Nephron progenitor cell (in vitro differentiated cells): ENCODE data around the gene APPL2.

Experiments used
- DNase-seq: peaks from one replicate; pipeline ENCODE4 v3.0.0; 2021
- H3K27ac Mint-ChIP-seq: 2 replicates; pipeline ENCODE4 v1.8.0; 2021; ENCODE audit warnings: mild to moderate bottlenecking, moderate library complexity, mixed read lengths
- H3K27me3 Mint-ChIP-seq: 2 replicates; pipeline ENCODE4 v1.8.0; 2021; ENCODE audit warnings: mild to moderate bottlenecking, low read depth, mixed read lengths; ENCODE audit not compliant: poor library complexity
- H3K36me3 Mint-ChIP-seq: 2 replicates; pipeline ENCODE4 v1.8.0; 2021; ENCODE audit warnings: low read depth, mixed read lengths
- H3K4me1 Mint-ChIP-seq: 2 replicates; pipeline ENCODE4 v1.8.0; 2021; ENCODE audit warnings: mixed read lengths
- H3K4me3 Mint-ChIP-seq: 2 replicates; pipeline ENCODE4 v1.8.0; 2021; ENCODE audit warnings: mild to moderate bottlenecking, moderate library complexity, mixed read lengths
- H3K9me3 Mint-ChIP-seq: 2 replicates; pipeline ENCODE4 v1.8.0; 2021; ENCODE audit warnings: mild to moderate bottlenecking, moderate library complexity, mixed read lengths
- TF ChIP-seq, protein P1 (sequence below): fragments of 200-600 bp; sonication (generic); IDR thresholded peaks from 2 replicates; pipeline ENCODE4 v1.5.0; 2021; ENCODE audit warnings: antibody characterized with exemption

The APPL2 gene

DNA sequence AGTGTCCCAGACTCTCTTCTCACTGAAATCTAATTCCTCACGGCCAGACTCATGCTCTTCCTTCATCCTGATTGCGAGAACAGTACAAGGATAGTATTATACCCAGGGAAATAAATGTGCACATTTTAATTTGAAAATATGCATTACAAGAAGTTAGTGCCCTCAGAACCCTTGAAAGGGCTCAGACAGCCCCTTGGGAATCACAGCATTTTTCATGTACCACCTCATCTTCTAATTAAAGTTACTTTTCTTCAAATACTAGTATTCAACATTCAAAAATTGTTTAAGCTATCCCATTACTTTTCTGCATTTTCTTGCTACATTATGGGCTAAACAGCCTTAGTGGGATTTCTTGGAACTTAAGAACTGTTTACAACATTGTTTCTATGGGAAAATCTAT, 1.7 kb upstream of the APPL2 start:
- H3K36me3 Mint-ChIP-seq = no peaks in the 10 kb centered on the region
- no peak overlapping the region for H3K27ac Mint-ChIP-seq
- peaks cover 32% of the 10 kb centered on the region for H3K4me1 Mint-ChIP-seq
- no peak overlapping the region for H3K4me3 Mint-ChIP-seq
- peaks cover 3% of the 10 kb centered on the region for H3K27me3 Mint-ChIP-seq
- DNase-seq = no peak
- H3K9me3 Mint-ChIP-seq = no peaks in the 10 kb centered on the region
- TF ChIP-seq, protein P1, sequence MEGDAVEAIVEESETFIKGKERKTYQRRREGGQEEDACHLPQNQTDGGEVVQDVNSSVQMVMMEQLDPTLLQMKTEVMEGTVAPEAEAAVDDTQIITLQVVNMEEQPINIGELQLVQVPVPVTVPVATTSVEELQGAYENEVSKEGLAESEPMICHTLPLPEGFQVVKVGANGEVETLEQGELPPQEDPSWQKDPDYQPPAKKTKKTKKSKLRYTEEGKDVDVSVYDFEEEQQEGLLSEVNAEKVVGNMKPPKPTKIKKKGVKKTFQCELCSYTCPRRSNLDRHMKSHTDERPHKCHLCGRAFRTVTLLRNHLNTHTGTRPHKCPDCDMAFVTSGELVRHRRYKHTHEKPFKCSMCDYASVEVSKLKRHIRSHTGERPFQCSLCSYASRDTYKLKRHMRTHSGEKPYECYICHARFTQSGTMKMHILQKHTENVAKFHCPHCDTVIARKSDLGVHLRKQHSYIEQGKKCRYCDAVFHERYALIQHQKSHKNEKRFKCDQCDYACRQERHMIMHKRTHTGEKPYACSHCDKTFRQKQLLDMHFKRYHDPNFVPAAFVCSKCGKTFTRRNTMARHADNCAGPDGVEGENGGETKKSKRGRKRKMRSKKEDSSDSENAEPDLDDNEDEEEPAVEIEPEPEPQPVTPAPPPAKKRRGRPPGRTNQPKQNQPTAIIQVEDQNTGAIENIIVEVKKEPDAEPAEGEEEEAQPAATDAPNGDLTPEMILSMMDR = no peak

DNA sequence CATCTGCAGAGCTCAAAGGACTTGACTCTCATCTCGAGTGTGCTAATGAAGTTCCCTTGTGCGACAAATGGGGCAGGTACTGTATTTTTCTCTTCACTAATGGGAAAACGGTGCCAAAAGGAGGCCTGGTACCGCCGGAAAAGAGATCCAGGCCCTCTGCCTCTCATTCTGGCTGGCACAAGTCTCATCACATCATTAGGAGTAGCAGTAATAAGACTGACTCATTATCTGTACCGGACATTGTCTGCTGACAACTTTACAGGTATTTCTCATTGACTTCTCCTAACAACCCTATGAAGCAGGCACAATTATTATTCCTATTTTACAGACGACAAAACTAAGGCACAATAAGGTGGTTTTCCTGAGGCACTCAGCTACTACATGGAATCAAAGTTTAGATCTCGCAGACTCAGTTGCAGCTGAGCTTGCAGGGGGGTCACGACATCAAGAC, 668 bp downstream of the APPL2 start:
- Mint-ChIP-seq H3K36me3 (peaks cover 8% of the 10 kb centered on the region), H3K27ac (peak overlapping the region; percentile 77), H3K9me3 (no peaks in the 10 kb centered on the region), H3K4me3 (peak overlapping the region; percentile 88), H3K27me3 (peaks cover 3% of the 10 kb centered on the region), H3K4me1 (peaks cover 41% of the 10 kb centered on the region)
- TF ChIP-seq, protein P1 = no peak
- DNase-seq = no peak

DNA sequence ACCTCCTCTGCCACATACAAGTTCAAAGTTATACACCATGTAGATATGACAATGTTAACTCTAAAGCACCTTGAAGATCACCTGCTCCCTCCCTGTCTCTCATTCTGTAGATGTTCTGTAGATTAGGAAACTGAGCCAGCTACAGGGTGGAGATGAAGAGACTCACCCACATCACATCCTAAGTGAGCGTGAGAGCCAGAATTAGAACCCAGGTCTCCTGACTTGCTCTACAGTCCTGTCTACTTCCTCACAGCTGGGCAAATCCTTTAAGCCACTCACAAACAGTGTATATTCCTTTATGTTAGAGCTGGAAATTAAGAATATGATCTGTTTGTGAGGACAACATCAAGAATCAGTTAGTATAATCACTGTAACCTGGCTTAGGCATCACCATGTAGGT, 1.8 kb downstream of the APPL2 start:
- H3K9me3 Mint-ChIP-seq = no peaks in the 10 kb centered on the region
- H3K4me3 Mint-ChIP-seq = peak overlapping the region; percentile 88
- H3K27ac Mint-ChIP-seq = no peak overlapping the region
- DNase-seq = no peak
- peaks cover 18% of the 10 kb centered on the region for H3K36me3 Mint-ChIP-seq
- H3K4me1 Mint-ChIP-seq = peaks cover 41% of the 10 kb centered on the region
- TF ChIP-seq, protein P1 = no peak
- H3K27me3 Mint-ChIP-seq = peaks cover 3% of the 10 kb centered on the region

DNA sequence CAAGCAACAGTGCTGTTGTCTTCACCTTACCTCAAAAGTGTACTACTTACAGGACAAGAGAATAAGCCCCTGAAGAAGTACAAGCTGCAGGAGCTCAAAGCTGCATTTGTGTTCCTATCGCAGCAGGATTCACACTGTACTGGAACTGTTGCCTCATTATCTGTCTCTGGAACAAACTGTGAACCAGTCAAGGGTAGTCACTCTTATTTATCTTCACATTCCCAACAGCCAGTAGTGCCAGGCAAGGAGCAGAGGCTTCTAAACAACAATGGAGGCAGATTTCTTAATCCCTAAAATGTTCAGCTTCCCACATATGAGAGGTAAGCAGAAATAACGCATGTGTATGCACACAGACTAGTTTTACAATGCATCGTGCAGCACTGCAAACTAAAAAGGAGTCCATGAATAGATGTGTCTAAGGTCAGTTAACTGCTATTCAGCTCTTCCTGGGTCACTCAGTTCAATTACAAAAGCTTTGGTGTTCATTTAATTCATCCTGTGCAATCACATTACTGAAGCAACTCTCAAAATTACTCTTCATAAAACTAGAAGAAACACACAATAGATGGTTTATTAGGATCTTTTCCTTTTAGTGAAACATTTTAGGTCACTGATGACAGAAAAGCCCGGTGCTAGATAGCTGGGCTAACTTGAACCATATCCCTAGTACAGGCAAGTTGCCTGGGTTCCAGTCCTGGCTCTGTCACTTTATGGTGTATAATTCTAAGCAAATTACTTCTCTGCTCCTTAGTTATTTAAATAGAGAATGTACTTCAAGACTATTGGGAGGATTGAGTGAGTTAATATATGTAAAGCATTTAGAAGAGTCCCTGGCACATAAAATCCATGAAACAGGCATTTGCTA, 2.7 kb downstream of the APPL2 start:
- Mint-ChIP-seq H3K9me3 (no peaks in the 10 kb centered on the region), H3K4me3 (peak overlapping the region; percentile 88), H3K27ac (peak overlapping the region; percentile 50), H3K27me3 (peaks cover 3% of the 10 kb centered on the region), H3K4me1 (peaks cover 41% of the 10 kb centered on the region), H3K36me3 (peaks cover 28% of the 10 kb centered on the region)
- no peak for DNase-seq
- TF ChIP-seq, protein P1 = no peak

DNA sequence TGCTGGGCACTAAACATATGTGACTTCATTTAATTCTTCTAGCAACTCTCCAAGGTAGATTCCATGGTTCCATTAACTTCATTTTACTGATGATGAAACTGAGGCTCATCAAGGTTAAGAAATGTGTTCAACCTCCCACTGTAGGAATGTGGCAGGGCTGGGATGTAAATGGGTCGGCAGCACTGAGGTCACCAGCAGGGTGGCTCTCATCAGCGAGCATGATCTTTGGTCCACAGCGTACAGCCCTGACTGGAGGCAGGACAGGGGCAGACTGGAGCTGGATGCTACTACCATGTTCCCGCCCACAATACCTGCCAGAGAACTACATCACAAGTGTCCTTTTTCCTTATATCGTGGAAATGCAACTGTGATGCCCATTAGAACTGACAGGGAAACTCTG, 4.6 kb downstream of the APPL2 start:
- Mint-ChIP-seq H3K36me3 (peaks cover 41% of the 10 kb centered on the region), H3K9me3 (no peaks in the 10 kb centered on the region), H3K27me3 (no peaks in the 10 kb centered on the region), H3K4me1 (peaks cover 38% of the 10 kb centered on the region), H3K27ac (no peak overlapping the region), H3K4me3 (no peak overlapping the region)
- no peak for DNase-seq
- TF ChIP-seq, protein P1 = no peak

DNA sequence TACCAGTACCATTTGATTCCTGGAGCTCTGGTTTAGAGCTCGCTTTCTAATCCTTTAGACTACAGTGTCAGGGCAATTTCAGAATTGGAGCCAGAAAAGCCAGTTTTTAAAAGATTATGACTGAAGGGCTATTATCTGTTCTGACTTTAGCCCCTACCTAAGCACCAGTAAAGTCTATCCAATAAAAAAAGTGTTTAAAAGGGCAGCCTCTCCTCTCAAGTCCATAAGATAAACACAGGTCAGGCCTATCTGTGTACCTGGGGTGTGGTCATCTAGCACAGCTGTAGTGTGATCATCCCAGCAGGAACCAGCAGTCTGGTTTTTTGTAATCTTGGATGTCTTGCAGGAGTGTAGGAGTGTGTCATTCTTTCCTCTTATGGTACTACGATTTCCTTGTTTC, 6.6 kb downstream of the APPL2 start:
- Mint-ChIP-seq H3K4me3 (no peak overlapping the region), H3K4me1 (peaks cover 27% of the 10 kb centered on the region), H3K36me3 (peaks cover 58% of the 10 kb centered on the region), H3K27me3 (no peaks in the 10 kb centered on the region), H3K27ac (no peak overlapping the region), H3K9me3 (no peaks in the 10 kb centered on the region)
- no peak for DNase-seq
- TF ChIP-seq, protein P1 = no peak
